ENCODE measurements around the gene ZDHHC4.
A peak's percentile ranks its signal among the peaks of the same experiment; 100 is the strongest.

The ZDHHC4 gene

GRCh38 chr7:6577369-6578113 is at the start of gene ZDHHC4:
Gene ZDHHC4 (plus strand): TSS chr7:6577454. CDS start chr7:6580562, 3,108 bp downstream.
- peak; percentile 62 to 80 (median 68) for DNase-seq

GRCh38 chr7:6528401-6529130 is 48.7 kb upstream of the ZDHHC4 start:
- no peak for DNase-seq

GRCh38 chr7:6529643-6530042 is 47.6 kb upstream of the ZDHHC4 start:
- DNase-seq = no peak

GRCh38 chr7:6530626-6531491 is 46.4 kb upstream of the ZDHHC4 start:
- DNase-seq = peak in 2 of 4 experiments; percentile 29 to 65

GRCh38 chr7:6531492-6532279 is 45.6 kb upstream of the ZDHHC4 start:
- no peak for DNase-seq

- DNase-seq = no peak
Observed at GRCh38 chr7:6532516-6532915, 44.7 kb upstream of the ZDHHC4 start.

- no peak for DNase-seq
Observed at GRCh38 chr7:6533893-6534495, 43.3 kb upstream of the ZDHHC4 start.

GRCh38 chr7:6536262-6537260 is 40.7 kb upstream of the ZDHHC4 start:
- DNase-seq = no peak

GRCh38 chr7:6542368-6542767 is 34.9 kb upstream of the ZDHHC4 start:
- no peak for DNase-seq

GRCh38 chr7:6545398-6546126 is 31.7 kb upstream of the ZDHHC4 start:
- no peak for DNase-seq

GRCh38 chr7:6546498-6547251 is 30.6 kb upstream of the ZDHHC4 start:
- no peak for DNase-seq

GRCh38 chr7:6547400-6547799 is 29.9 kb upstream of the ZDHHC4 start:
- no peak for DNase-seq

- DNase-seq = no peak
Observed at GRCh38 chr7:6551016-6551511, 26.2 kb upstream of the ZDHHC4 start, which contains the start of gene GRID2IP. Gene GRID2IP (minus strand): TSS chr7:6551461. CDS start chr7:6551436, 25 bp downstream.

GRCh38 chr7:6553448-6554044 is 23.7 kb upstream of the ZDHHC4 start:
- no peak for DNase-seq

GRCh38 chr7:6554848-6555247 is 22.4 kb upstream of the ZDHHC4 start:
- no peak for DNase-seq

GRCh38 chr7:6556196-6556595 is 21.1 kb upstream of the ZDHHC4 start:
- no peak for DNase-seq

- DNase-seq = no peak
Observed at GRCh38 chr7:6558837-6559236, 18.4 kb upstream of the ZDHHC4 start.

GRCh38 chr7:6559896-6560295 is 17.4 kb upstream of the ZDHHC4 start:
- no peak for DNase-seq

GRCh38 chr7:6562106-6562505 is 15.1 kb upstream of the ZDHHC4 start:
- DNase-seq = no peak
